GM18526 (cell line): ENCODE results near the gene NCAPG2.

Source experiments
- POLR2A ChIP-seq: IDR thresholded peaks from 3 replicates; pipeline ENCODE4 v1.6.1; 2011; ENCODE audit not compliant: insufficient read length; ENCODE audit errors: extremely low read depth

The NCAPG2 gene

DNA sequence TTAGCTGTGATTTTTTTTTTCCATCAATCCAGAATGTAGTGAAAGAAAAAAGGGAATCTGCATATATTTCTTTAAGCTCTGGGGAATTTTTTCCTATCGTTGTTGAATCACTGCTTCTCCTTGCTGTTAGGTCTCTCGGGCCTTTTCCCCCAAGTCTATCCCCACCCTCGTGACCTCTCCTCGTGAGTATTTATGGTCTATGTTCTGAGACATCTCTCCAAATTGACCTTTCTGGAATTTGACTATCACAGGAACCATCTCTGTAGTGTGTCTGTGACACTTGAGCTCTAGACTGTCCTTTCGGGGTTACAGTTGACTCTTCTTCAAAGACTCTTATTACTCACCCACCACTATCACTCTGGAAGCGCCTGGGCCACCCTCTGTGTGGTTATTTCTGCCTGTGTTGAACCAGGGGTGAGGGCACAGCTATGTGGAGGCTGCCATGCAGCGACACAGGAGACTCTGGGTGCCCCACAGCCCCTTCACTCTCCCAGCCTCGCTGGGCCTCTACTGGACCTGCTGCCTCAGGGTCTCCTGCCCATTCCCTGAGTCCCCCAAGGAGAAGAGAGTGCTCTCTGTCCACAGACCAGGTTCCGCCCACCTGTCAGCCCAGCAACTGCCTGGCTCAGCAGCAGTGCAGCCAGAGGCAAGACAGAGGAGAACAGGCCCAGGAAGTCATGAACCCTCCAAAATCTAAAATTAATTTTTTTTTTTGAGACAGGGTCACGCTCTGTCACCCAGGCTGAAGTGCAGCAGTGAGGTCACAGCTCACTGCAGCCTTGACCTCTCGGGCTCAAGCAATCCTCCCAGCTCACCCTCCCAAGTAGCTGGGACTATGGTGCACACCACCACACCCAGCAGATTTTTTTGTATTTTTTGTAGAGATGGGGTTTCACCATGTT lies 71.3 kb downstream of the NCAPG2 start:
- no peak for TF ChIP-seq POLR2A

DNA sequence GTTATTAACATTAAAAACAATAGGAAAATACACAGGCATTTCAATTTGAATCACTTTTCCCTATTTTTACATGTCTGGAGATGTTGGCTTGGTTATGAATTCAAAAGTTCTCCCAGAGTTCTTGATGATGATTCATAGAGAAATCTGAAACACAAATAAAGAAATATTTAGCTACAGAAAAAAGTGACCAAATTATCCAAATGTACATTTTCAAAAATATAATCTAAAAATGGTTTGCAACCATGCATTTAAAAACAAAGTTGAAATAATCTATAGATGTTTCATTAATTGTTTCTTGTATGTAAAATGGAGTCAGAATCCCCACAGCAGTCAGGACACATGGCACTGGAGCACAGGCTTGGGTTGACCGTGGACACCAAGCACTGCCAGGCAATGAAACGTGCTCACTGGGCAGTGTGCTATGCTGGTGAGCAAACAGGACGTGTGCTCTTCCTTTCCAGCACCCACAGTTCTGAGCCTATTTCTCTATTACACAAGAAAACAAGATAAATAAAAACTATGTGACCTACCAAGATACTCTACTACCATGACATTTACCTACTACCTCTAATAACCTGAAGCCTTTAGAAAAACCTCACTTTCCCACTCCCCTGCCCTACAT lies 72.9 kb downstream of the NCAPG2 start:
- no peak for TF ChIP-seq POLR2A

DNA sequence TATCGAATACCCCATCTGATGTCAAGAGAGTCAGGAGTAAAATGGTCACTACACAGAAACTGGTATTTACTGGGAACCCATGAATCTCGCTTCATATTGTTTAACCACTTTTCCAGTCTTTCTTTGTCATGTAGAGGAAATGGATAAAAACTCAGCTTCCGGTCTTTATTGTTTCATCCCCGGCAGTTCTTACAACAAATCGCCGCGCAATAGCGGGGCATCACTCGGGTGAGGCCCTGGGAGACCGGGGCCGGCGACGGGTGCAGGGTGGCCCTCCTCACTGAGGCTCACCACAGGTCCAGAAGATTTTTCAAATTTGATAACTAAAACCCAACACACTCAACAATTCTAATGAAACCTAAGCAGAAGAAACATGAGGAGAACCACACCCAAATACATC lies 81.4 kb downstream of the NCAPG2 start:
- no peak for TF ChIP-seq POLR2A

DNA sequence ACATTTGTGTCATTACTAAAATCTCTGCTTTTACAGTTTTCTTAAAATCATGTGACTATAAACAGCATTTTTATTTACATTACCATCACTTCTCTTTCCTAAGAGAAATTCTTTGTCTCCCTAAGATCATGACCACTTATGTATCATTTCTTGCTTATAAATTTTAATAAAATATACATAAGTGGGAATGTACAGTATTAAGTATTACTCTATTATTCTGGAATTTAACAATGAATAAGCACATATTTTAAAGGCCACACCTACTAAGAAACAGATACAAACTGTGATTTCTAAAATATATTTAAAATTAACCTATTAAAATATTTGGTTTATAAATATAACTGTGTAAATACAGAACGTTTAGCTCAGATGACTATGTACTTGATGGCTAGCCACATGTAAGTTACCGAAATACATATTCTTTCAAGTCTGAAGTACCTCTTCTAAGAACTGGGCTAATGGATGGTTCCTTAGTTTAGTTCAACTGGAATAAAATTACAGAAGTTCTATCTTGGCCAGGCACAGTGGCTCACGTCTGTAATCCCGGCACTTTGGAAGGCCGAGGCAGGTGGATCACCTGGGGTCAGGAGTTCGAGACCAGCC lies 83.7 kb downstream of the NCAPG2 start:
- TF ChIP-seq POLR2A, result no peak

DNA sequence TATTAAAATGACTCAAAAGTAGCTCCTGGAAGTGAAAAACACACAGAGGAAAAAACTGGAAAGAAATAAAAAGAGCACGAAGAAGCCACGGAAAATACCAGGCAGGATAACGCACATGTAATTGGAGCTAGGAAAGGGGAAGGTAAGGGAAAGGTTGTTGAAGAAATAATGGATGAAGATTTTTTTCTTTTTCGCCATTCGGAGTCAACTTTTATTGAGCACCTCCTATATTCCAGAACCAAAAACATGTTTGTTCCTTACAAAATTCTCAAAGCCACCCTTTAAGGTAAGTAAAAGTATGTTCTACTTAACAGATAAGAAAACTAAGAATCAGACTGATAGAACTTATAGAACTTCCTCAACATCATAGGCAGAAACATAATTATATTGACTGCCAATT lies 84.2 kb downstream of the NCAPG2 start:
- no peak for TF ChIP-seq POLR2A

DNA sequence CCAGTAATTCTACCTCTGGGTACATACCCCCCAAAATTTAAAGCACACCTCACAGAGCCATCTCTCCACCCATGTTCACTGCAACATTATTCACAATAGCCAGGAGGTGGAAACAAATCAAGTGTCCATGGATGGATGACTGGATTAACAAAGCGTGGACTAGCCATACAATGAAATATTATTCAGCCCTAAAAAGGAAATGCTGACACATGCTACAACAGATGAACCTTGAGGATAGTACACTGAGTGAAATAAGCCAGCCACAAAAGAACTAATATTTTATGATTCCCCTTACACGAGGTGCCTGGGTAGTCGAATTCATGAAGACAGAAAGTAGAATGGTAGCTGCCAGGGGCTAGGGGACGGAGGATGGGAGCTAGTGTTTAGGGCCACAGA lies 85.9 kb downstream of the NCAPG2 start:
- TF ChIP-seq POLR2A, result no peak

DNA sequence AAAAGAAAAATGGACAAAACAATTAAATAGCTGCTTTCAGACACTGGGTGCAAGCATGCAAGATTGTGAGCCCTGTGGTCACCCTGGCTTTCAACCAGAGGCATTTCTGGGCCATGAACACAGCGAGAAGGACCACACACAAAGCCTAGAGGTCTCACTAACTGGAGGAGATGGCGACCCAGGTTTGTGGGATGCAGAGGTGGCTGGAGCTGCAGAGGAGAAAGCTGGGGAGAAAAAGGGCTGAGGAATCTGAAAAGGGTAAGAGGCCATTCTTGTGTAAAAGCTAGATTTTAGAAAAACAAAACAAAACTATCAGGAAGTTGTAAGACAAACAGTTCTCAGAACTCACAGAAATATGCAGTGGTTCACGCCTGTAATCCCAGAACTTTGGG lies 86.9 kb downstream of the NCAPG2 start:
- no peak for TF ChIP-seq POLR2A

DNA sequence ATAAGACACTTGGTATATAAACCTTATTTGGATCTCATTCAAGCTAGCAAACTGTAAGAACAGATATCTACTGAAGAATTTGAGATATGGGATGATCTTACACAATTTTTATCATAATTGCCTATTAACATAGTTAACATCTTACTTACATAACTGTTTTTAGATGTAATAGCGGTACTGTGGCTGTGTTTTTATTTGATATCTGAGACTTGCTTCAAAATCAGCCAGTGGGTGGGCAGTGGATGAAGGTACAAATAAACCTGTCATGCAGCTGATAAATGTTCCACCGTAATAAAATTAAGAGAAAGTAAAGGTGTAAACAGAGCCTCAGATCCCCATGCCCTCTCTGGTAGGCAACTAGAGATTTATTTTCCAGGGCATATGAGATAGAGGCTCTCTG lies 88.6 kb downstream of the NCAPG2 start:
- TF ChIP-seq POLR2A, result no peak

DNA sequence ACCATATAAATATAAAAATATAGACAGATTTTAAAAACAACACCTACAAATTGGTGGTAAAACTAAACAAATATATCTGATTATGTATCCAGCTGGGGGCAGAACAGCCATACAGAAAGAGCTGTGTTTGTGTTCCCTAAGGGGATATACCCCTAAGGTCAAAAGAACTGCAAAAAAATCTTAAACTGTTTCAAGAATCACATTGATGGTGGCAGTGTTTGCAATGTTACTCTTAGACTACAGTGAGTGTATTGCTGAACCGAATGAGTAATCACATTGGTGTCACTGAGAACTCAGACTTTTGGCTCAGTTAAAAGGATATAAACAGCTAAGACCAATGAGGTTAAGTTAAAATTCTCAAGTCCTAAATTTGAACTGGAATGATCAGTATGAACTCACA lies 89.9 kb downstream of the NCAPG2 start:
- no peak for TF ChIP-seq POLR2A

DNA sequence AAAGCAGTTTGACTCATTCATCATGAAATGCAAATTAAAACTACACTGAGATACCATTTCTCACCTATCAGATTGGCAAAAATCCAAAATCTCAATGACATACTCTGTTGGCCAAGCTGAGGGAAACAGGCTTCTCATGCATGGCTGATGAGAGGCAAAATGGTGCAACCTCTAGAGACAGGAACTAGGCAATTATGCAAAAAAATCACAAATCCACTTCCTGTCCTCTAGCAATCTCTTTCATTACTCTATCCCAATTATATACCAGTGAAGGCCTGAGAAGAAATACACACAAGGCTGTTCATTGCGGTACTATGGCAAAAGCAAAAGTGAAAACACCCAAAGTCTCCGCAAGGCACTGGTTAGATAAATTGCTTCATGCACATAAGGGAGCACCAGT lies 91.1 kb downstream of the NCAPG2 start:
- no peak for TF ChIP-seq POLR2A

DNA sequence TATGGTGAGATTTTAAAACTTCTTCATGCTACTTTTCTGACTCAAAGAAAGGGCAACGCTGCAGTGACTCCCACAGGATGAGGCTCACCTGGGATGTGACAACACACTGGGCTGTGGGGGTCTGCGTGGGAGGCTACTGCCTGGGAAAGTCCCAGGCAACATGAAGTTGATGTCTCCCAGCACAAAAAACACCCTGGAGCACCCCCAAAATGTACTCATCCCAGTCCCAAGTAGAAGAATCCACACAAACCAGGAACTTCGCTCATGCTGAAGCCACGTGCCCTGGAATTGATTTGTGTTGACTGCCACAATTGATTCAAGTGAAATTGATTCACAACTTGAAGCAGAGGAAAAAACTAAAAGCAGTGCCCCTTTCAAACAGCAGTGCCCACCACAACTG lies 92.1 kb downstream of the NCAPG2 start:
- TF ChIP-seq POLR2A, result no peak

DNA sequence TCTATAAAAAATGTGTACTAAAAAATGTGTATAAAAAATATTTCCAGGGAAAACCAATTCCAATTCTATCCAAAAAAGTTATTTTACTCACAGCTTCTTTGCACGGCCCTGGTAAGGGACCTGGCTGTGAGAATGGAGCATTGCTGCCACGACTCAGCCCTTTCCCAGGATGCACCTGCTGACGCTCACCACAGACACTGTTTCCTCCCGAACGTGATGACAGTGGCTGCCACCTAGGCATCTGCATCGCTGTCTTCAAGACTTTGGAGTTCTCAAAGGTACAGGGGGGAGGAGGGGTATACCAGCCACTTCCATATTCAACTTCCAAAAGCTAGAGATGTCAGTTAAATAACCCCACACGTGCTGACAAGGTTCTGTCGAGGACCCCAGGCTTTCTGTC lies 93.1 kb downstream of the NCAPG2 start:
- TF ChIP-seq POLR2A, result no peak

DNA sequence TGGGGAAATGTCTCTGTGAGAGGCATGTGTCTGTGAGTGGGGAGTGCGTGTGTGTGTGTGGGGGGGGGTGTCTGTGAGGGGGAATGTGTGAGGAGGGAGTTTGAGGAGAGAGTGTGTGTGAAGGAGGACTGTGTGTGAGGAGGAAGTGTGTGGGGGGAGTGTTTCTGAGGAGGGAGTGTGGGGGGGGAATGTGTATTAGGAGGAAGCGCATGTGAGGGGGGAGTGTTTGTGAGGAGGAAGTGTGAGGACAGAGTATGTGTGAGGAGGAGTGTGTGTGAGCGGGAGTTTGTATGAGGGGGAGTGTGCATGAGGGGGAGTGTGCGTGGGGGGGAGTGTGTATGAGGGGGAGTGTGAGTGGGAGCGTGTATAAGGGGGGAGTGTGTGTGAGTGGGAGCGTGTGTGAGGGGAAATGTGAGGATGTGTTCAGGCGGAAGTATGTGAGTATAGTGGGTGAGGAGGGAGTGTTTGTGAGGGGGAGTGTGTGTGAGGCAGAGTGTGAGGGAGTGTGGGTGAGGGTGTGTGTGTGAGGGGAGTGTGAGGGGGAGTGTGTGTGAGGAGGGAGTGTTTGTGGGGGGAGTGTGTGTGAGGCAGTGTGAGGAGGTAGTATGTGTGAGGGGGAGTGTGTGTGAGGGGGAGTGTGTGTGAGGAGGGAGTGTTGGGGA lies 95.2 kb downstream of the NCAPG2 start:
- TF ChIP-seq POLR2A, result no peak

DNA sequence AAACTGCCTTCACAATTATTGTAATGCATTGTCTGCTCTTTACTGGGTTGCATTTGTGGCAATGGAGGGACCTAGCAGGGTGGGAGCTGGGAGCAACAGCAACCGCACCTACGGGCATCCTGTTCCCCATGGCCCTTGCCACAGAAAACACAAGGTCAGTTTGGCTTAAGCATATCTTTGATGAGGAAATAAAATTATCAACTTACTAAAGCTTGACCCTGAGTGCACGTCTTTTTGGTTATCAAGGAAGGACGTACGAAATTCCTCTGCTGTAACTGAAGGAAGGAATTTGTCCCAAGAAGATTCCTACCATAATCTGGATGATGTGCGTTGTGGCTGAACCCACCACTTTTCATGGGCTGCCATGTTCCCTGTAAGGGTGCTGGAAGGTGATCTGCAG lies 97.0 kb downstream of the NCAPG2 start:
- TF ChIP-seq POLR2A, result no peak

DNA sequence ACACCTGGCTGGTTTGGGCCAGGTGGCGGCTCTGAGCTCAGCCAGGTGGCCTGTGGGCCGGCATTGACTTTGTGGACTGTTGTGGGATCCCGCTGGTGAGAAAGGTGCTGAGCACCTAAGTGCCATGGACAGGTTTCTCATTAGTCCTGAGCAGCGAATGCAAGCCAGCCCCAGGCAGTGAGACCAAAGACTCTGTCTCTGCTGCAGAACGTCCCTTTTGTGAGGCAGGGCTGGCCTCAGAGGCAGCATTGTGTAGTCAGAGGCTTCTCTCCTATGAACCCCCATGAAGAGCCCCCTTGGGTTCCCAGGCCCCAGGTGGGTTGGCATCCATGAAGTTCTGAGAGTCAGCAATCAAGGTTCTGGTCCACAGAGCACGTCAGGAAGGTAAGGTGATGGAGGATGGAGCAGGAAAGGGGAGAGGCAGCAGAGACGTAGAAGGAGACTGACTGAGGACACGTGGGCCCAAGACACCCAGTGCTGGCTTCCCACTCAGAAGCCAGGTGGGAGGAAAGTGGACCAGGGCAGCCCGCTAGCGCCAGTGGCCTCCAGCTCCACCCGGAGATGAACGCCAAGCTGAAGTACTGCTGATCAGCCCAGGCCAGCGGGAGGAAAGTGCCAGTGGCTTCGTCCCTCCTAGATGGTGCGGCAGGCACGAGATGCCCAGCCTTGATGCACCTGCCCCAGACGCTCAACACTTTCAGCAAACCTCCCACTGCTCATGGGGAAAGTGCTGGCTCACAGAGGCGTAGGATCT lies 97.8 kb downstream of the NCAPG2 start:
- TF ChIP-seq POLR2A, result no peak

DNA sequence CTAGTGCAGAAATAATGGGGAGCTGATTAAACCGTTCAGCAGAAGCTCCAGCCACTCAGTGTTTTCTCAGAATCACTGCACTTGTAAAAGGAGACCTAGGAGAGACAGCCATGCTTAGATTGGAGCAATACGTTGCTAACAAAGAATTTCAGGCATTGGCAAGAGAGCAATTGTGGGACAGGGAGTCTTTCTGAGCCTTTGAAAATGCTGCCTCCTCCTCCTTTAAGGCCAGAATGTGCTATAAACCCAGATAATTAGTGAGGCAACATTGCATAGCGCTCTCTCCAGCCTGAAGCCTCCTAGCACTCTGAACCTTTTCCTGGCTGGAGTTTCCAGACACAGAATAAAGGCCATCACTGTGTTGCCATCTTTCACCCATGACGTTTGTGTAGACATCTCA lies 98.5 kb downstream of the NCAPG2 start:
- no peak for TF ChIP-seq POLR2A
